Ovary (tissue), 9 donors: ENCODE measurements around the gene GP1BB. TPM values are rescaled to one million over a fixed set of nuclear protein-coding genes. Genes with fewer than 3 reads are reported as not detected.

Source experiments
- DNase-seq, 5 donors: peaks; one replicate each; pipeline ENCODE4 v3.0.0-alpha.2; 2019 to 2020
- H3K27ac ChIP-seq, 2 donors: fragments of 200-600 bp; one replicate each; pipeline versions ENCODE4 v1.5.1 to v1.8.0; 2019 to 2022
- H3K27me3 ChIP-seq: fragments of 200-600 bp; one replicate; pipeline ENCODE4 v1.8.0; 2022
- H3K36me3 ChIP-seq: fragments of 200-600 bp; sonication (generic); one replicate; pipeline ENCODE4 v1.5.1; 2019
- H3K4me1 ChIP-seq: one replicate; pipeline ENCODE4 v1.8.1; 2013; ENCODE audit warnings: mild to moderate bottlenecking, moderate library complexity; ENCODE audit not compliant: insufficient read depth
- H3K4me3 ChIP-seq: fragments of 200-600 bp; sonication (generic); one replicate; pipeline ENCODE4 v1.5.1; 2017
- H3K9me3 ChIP-seq, 2 donors: fragments of 200-600 bp in 1 of 2; sonication (generic) in 1 of 2; one replicate each; pipeline versions ENCODE4 v1.5.1 to v1.8.1; 2013 to 2019; ENCODE audit warnings: mild to moderate bottlenecking in 1 of 2, moderate library complexity in 1 of 2
- EP300 ChIP-seq: sonication (generic); formaldehyde crosslinking; IDR thresholded peaks from one replicate; pipeline ENCODE4 v1.6.1; 2017; ENCODE audit warnings: antibody characterized with exemption
- POLR2A ChIP-seq: fragments of 450-650 bp; IDR thresholded peaks from one replicate; pipeline ENCODE4 v1.6.1; 2017; ENCODE audit warnings: antibody characterized with exemption, mild to moderate bottlenecking, moderate library complexity
- WGBS, 3 donors: extraction: QIAGEN DNeasy Blood & Tissue Kit in 1 of 3; methylation state at CpG; one replicate each; pipeline versions ENCODE4 v1.1.5 to v1.1.7; 2013 to 2017; 5-methylcytosine and 5-hydroxymethylcytosine counted together
- intact Hi-C, 4 donors: fragments of 100-400 bp; cut with DNase I; formaldehyde crosslinking; loops; one replicate each; pipeline versions ENCODE4 v1.11.0 to v1.15.1; 2022 to 2023
- polyA plus RNA-seq, 2 donors: library from polyadenylated mRNA; stranded (reverse); fragments of 200-250 nt in 1 of 2; fragments of 350-450 nt in 1 of 2; fragmentation: Illumina TruSeq in 1 of 2; extraction: RNeasy Lipid Tissue Mini Kit (QIAGEN cat#74804) in 1 of 2; gene quantifications; one replicate each; pipeline ENCODE4 v1.2.3, GENCODE V29; 2013 to 2014
- total RNA-seq, 7 donors: library from RNA; depleted of rRNA in 2 of 7; stranded (reverse); fragments of >200 nt in 2 of 7; fragmentation: NEBNext Ultra II Directional in 3 of 7; extraction: Animal tissue kit (Norgen Biotek cat#: 25700) in 3 of 7; gene quantifications; one replicate each; pipeline versions ENCODE4 v1.1.0 to v1.2.4, GENCODE V29; 2016 to 2023
- TF ChIP-seq, protein P1 (sequence below), 3 donors: fragments of 450-650 bp in 2 of 3; fragments of 200-600 bp in 1 of 3; IDR thresholded peaks; one replicate each; pipeline versions ENCODE4 v1.5.1 to v1.8.0; 2016 to 2022; ENCODE audit warnings: antibody characterized with exemption in 3 of 3, mild to moderate bottlenecking in 1 of 3
- donor health status: DM: no; HTN: no; CAD: no; lungs with moderate emphysema.
- donor health status: DM: no; HTN: no; CAD: no.
- donor health status: Bipolar disorder and iron deficiency.
- donor health status: DM: yes; HTN: yes; CAD: no.
- donor health status: DM: no; HTN: no; CAD: no.
- donor health status: DM: yes; HTN: yes; CAD: no.

GP1BB gene
- total and polyA plus RNA-seq, 9 donors: 0.71 to 21.5 (median 7.7) TPM; not detected in 1

DNA sequence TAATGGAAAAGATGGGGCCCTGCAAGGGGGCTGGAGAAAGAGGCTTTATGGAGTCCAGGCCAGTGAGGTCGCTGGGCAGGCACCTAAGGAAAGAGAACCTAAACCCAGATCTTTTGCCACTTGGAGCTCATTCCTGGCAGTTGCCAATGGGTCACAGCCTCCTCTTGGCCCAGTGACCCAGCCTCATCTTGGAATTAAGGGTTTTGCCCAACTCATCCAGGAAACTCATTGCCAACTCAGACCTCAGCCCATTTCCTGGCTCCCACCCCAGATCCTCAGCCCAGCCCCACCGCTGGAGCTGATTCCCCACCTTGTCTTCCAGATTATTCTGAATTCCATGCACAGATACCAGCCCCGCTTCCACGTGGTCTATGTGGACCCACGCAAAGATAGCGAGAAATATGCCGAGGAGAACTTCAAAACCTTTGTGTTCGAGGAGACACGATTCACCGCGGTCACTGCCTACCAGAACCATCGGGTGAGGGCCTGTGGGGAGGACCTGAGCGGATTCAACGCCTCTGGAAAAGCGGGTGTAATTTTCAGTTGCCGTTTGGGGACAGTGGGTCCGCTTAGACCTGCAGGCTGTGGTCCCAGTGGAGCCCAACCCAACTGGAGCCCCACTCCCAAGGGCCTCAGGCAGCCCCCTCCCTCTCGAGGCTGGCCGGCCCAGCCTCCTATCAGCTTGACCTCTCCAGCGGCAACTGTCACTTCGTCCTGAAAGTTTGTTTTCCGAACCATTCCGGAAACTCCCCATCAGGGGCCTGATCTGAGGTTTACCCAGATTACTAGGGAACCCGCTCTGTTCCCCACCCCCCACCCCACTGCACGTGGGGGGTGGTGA is 41.5 kb downstream of the GP1BB start:
- 56 to 59% (median 57%) methylated on average over 25 of the region's 25 CpGs for WGBS, 3 donors
- intact Hi-C loops: no loop called here
- Histone ChIP-seq H3K9me3 (no peaks in the 10 kb centered on the region), H3K27me3 (no peaks in the 10 kb centered on the region), H3K36me3 (no peaks in the 10 kb centered on the region), H3K4me1 (no peaks in the 10 kb centered on the region), H3K4me3 (no peak overlapping the region), H3K27ac (no peak overlapping the region)
- TF ChIP-seq POLR2A (no peak), EP300 (no peak)
- TF ChIP-seq, protein P1, sequence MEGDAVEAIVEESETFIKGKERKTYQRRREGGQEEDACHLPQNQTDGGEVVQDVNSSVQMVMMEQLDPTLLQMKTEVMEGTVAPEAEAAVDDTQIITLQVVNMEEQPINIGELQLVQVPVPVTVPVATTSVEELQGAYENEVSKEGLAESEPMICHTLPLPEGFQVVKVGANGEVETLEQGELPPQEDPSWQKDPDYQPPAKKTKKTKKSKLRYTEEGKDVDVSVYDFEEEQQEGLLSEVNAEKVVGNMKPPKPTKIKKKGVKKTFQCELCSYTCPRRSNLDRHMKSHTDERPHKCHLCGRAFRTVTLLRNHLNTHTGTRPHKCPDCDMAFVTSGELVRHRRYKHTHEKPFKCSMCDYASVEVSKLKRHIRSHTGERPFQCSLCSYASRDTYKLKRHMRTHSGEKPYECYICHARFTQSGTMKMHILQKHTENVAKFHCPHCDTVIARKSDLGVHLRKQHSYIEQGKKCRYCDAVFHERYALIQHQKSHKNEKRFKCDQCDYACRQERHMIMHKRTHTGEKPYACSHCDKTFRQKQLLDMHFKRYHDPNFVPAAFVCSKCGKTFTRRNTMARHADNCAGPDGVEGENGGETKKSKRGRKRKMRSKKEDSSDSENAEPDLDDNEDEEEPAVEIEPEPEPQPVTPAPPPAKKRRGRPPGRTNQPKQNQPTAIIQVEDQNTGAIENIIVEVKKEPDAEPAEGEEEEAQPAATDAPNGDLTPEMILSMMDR (IDR thresholded peaks at IDR 0.05): no peak
- no peak for DNase-seq

DNA sequence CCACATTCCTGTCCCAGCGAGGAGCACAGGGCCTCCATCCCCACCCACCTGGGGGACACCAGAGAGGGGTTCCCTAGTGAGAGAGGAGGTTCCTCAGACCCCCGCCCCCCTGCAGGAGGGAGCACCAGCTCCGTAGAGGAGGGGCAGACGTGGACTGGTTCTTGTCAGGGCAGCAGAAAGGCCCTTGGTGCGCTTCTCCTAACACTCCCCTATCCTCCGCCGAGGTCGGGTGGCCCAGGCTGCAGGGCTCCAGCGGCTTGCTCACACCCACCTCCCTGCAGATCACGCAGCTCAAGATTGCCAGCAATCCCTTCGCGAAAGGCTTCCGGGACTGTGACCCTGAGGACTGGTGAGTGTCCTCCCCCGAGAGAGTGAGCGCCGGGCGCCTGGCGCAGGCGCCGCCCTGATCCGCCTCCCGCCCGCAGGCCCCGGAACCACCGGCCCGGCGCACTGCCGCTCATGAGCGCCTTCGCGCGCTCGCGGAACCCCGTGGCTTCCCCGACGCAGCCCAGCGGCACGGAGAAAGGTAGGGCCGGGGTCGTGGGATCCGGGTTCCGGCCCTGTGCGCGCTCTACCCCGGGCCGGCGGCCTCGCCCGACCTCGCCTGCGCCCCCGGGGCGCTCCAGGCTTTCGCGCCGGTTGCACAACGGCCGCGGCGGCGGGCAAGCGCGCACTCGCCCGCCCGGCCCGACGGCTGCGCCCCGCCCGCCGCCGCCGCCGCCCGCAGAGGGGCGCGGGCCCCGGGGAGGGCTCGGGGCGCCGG is 42.3 kb downstream of the GP1BB start:
- DNase-seq: no peak
- TF ChIP-seq EP300 (no peak), POLR2A (no peak)
- TF ChIP-seq, protein P1 (IDR thresholded peaks at IDR 0.05): no peak
- WGBS, 3 donors: 1 to 3% (median 2%) methylated on average over 41 to 83 of the region's 83 CpGs
- H3K27me3 ChIP-seq: no peaks in the 10 kb centered on the region
- no peaks in the 10 kb centered on the region for H3K4me1 ChIP-seq
- no peak overlapping the region for H3K27ac ChIP-seq
- intact Hi-C loops: no loop called here
- H3K36me3 ChIP-seq: no peaks in the 10 kb centered on the region
- H3K4me3 ChIP-seq: no peak overlapping the region
- H3K9me3 ChIP-seq: no peaks in the 10 kb centered on the region

DNA sequence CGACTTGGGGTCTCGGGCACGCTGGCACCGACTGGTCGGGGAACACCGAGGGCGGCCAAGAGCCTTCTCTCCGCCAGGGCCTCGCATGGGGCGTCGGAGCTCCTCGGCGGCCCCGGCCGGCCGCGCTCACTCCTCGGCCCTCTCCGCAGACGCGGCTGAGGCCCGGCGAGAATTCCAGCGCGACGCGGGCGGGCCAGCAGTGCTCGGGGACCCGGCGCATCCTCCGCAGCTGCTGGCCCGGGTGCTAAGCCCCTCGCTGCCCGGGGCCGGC is 42.8 kb downstream of the GP1BB start:
- Histone ChIP-seq H3K4me3 (no peak overlapping the region), H3K27me3 (no peaks in the 10 kb centered on the region), H3K36me3 (no peaks in the 10 kb centered on the region), H3K4me1 (no peaks in the 10 kb centered on the region), H3K9me3 (no peaks in the 10 kb centered on the region), H3K27ac (no peak overlapping the region)
- DNase-seq: no peak
- TF ChIP-seq, protein P1 (IDR thresholded peaks at IDR 0.05): no peak
- no peak for TF ChIP-seq POLR2A
- TF ChIP-seq EP300: no peak
- 0 to 1% (median 0%) methylated on average over 17 to 36 of the region's 36 CpGs for WGBS, 3 donors
- intact Hi-C loops: no loop called here

DNA sequence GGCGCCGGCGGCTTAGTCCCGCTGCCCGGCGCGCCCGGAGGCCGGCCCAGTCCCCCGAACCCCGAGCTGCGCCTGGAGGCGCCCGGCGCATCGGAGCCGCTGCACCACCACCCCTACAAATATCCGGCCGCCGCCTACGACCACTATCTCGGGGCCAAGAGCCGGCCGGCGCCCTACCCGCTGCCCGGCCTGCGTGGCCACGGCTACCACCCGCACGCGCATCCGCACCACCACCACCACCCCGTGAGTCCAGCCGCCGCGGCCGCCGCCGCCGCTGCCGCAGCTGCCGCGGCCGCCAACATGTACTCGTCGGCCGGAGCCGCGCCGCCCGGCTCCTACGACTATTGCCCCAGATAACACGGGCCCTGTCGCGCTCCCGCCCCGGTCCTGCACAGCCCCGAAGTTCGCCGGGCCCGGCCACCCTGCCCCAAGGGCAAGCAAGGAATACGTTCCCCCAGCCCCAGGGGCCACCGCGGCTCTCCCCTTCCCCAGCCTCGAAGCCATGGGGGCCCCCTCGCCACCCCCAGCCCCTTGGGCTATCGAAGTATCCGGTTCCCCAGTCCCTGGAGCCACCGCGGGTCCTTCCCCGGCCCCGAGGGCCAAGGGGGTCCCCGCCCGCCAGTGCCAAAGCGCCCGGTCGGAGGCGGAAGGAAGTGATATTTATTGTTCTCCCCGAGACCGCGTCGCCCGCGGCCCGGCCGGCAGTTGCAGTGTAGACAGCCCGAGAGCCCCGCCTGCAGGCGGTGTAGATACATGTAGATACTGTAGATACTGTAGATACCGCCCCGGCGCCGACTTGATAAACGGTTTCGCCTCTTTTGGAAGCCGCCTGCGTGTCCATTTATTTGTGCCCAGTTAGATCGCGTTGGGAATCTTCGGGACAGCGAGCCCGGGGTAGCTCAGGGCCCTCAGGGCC is 43.4 kb downstream of the GP1BB start:
- H3K27me3 ChIP-seq: no peaks in the 10 kb centered on the region
- no peaks in the 10 kb centered on the region for H3K4me1 ChIP-seq
- no peaks in the 10 kb centered on the region for H3K9me3 ChIP-seq
- 1 to 2% (median 1%) methylated on average over 69 to 103 of the region's 103 CpGs for WGBS, 3 donors
- no peak for DNase-seq
- H3K27ac ChIP-seq: no peak overlapping the region
- intact Hi-C loops: no loop called here
- no peaks in the 10 kb centered on the region for H3K36me3 ChIP-seq
- TF ChIP-seq, protein P1 (IDR thresholded peaks at IDR 0.05): no peak
- TF ChIP-seq POLR2A (no peak), EP300 (no peak)
- H3K4me3 ChIP-seq: no peak overlapping the region
